Raji (cell line): ENCODE results near the gene UPP1.

Experiments used
- POLR2A ChIP-seq: IDR thresholded peaks from 2 replicates; pipeline ENCODE4 v1.6.1; 2011; ENCODE audit warnings: low read depth, low read length, control low read depth; ENCODE audit not compliant: insufficient read depth

The UPP1 gene

DNA sequence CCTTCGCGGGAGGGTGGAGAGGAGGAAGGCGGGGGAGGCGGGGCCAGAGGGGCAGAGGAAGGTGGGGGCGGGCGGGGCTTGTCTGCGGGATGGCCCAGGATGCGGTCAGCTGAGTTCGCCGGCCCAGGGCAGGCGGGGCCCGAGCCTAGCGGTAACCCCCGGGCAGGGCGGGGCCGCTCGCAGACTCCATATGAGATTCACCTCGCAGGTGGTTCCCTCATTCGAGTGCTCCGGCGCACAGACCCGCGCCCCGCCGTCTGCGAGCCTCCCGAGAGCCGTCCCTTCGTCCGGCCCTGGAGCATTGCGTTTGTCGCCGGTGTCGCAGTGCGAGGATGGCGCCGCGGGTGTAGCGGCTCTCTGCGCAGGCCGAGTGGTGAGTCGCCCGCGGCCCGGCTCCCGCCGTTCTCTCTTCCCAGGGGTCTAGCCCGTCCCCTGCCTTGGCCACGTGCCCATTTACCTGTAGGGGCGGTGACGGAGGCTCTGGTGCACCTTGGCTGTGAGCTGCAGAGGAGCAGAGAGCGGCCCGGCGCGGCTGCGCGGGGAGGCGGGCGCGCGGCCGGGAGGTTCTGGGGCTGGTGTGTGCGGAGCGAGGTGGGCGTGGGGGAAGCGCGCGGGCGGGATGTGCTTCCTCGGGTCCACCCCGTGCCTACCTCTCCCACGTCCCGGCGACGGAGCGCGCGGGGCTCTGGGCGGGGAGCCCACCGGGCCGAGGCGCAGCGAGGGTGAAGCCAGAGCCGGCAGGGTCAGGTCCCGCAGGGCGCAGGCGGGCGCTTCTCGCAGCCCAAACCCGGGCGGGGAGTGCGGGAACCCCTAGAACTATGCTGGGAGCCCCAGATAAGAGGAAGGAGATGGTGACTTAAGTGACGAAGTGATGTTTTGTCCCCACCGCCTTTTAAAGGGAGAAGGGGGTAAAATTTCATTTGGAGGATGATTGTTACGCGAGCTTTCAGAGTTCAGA lies at the start of gene UPP1:
UPP1 (plus strand) TSS at position 220 of the 958 bp plus-strand sequence. CDS start 5,519 bp downstream, outside the sequence.
- peak; percentile 61 for TF ChIP-seq POLR2A

DNA sequence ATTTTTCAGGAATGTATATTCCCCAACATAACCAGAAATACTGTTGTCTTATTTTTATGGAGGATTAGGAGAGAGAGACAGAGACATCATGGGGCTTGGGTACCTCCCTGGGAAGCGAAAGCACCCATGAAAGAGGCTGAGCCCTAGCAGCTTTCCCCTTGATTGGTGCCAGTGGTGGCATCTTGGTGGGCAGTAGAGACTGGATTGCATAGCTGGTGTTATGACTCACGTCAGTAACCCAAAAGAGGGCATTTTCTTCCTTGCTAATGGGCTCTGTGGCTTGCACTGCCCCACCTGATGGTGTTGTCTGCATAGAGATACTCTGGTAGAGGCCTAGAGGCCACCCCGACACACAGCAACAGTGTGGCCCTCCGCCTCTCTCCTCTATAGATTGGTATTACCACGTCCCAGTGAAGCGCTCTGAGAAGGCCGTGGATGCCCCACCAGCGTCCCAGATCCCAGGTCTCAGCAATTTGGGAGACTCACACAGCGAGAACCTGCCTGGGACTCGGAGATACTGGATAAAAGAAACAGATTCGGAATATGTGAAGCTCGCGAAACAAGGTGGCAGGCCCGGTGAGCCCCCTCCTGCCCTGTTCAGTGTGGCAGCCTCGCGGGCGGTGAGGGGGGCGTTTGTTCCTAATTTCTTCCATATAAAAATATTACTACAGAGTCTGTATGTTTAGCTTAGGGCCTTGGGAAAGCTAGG lies 48.0 kb upstream of the UPP1 start:
- no peak for TF ChIP-seq POLR2A

GRCh38 chr7:48041653-48041970 lies 47.5 kb upstream of the UPP1 start:
- TF ChIP-seq POLR2A, result no peak

GRCh38 chr7:48042216-48042615 lies 46.8 kb upstream of the UPP1 start:
- TF ChIP-seq POLR2A, result no peak

DNA sequence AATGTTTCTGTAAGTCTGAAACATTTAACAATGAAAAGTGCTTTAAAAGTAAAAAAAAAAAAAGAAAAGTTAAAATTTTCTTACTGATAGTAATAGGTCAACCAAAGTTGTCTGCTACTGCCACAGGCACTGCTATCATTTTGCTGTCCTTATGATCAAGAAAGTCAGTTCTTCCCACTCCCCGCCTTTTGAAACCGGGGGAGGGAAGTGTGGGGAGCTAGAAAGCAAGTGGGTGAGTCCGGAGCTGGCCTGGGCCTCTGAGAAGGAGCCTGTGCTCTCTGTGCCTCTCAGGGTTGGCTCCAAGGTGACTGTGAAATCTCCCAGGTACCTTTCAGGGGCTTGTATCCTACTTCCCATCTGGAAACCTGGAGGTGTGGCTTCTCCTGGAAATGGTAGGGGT lies 46.4 kb upstream of the UPP1 start:
- TF ChIP-seq POLR2A, result no peak

DNA sequence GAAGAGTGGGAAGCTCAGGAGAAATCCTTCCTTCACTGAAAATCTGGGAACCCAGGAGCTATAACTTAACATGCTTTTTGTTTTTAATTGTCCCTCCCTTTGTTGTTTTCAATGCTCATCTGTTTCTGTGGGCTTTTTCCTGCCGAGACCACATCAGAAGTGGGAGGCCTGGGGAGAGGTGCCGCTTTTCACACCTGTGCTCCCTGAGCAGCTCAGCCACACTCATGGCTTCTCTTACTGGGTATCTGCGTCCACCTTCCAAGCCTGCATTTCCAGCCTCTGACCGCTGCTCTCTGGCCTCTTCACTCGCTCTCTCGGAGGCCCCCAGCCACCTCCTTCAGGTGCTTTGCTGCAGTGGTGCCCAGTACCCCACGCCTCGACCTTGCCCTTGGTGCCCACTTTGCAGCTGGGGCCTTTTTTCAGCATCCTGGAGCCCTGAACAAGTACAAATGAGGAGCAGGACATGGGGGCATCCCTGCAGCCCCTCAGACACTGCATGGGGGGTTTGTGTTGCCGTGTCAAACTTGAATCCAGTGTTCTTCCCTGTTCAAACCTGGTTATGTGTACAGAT lies 43.8 kb upstream of the UPP1 start:
- no peak for TF ChIP-seq POLR2A

DNA sequence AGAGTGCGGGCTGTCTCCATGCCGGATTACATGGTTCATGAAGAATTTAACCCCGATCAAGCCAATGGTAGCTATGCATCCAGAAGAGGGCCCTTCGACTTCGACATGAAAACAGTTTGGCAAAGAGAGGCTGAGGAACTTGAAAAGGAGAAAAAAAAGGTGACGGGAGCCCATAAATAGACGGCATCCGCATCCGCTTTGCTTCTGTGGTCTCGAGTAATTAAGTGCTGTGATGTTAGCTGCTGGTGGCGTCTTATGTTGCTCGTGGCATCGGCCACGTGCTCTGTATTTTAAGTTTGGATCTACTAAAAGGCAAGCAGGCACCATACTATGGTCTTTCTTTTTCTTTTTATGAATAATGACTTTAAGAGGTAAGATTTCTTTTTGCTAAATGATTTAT lies 42.6 kb upstream of the UPP1 start:
- no peak for TF ChIP-seq POLR2A

DNA sequence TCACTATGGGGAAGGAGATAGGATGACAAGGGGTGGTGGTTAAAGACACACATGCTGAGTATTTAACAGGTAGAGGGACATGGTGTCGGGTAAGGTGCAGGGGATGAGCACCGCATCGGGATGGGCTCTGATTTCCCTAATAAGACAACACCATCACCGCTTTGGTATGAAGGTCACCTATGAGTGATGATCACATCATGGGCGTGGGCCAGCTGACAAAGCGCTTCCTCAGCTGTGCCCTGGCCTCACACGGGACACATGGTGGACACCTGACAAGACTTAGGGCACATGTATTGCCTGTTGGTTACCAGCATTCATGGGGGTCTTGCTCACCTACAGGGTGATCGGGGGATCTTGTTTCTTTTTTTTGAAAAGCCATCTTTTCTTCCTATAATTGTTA lies 41.0 kb upstream of the UPP1 start:
- TF ChIP-seq POLR2A, result no peak

- no peak for TF ChIP-seq POLR2A
Observed at GRCh38 chr7:48049850-48050249, 39.2 kb upstream of the UPP1 start.

DNA sequence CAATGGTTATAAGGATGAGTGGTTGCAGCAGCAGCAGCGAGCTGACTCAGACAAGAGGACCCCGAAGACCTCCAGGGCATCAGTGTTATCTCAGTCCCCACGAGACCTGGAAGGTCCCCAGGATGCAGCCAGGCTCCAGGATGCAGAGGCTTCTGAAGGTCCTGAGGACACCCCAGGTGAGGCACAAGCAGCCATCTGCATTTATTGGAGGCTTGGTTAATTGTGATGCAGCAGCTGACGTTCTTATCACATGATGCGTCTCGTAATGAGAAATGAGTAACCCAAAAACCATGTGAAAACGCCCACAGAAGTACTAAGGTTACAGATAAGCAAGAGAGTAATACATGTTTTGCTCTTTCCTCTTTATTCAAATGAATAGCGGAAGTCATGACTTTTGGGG lies 36.3 kb upstream of the UPP1 start:
- TF ChIP-seq POLR2A, result no peak

DNA sequence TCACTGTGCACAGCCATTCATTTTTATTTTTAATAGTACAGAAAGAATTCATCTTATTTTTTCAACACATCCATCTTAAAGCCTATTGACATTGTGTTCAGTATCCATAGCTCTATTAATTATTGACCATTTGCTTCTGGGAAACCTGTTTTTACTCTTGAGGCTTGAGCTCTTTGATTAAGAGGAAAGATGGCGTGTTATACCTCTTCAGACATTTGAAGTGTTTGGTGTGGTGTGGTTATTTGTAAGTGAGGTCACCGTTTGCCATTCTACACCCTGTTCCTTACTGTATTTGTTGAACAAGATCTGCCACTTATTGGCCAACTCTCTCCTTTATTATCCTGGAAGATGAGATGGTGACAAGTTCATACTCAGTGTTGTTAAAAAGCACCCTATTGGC lies 35.3 kb upstream of the UPP1 start:
- no peak for TF ChIP-seq POLR2A

DNA sequence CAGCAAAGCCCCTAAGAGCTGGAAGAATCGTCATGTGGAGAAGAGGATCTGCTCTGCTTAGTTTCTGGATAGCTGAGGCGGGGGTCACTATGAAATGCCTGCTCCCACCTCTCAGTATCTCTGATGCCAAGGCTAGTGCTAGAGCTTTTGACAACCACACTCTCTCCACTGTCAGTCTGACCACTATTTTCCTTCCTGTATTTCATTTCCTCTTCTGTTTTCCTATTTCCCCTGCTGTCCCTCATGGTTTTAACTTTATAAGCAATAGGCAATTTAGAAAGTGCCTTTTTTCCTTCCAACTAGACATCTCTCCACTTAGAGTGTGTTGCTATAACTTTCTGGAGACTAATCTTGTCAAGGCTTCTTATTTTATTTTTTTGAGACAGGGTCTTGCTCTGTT lies 30.1 kb upstream of the UPP1 start:
- TF ChIP-seq POLR2A, result no peak

DNA sequence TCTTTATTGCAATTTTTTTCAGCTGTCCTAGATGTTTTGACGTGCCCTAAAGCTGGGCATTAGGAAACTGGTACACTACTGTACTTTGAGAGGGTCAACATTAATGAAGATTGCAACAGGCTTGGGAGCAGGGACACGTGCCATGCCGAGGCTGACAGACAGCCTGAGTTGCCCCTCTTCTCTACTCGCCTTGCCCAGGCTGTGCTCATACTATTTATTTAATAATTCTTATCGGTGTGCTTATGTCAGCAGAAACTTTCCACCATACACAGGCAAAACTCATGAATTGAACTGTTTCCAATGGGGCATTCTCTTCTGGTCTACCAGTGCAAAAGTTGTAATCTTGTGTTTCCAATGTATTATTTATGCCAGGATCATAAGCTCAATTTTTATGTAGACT lies 29.4 kb upstream of the UPP1 start:
- no peak for TF ChIP-seq POLR2A

- no peak for TF ChIP-seq POLR2A
Observed at GRCh38 chr7:48063985-48064384, 25.1 kb upstream of the UPP1 start.

- no peak for TF ChIP-seq POLR2A
Observed at GRCh38 chr7:48067475-48067874, 21.6 kb upstream of the UPP1 start.

- no peak for TF ChIP-seq POLR2A
Observed at GRCh38 chr7:48074204-48074654, 14.8 kb upstream of the UPP1 start.
